ENCODE measurements around the gene UST.

The UST gene

DNA sequence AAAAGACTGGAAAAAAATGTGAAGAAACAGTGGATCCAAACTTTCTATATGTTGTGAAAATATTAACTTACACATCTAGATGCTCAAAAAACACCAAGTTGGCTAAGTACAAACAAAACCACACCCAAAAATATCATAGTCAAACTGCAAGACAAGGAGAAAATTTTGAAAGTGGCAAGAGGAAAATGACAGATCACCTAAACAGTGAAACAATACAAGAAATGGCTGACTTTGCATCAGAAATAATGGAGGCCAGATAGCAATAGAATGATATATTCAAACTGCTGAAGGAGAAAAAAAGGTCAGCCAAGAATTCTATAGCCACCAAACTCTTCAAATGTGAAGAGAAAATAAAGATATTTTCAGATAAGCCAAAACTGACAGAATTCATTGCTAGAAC lies 22.4 kb upstream of the UST start:
- Histone ChIP-seq H3K27me3 (ENCODE audit: control insufficient read depth, insufficient read depth, low read length) (no peaks in the 10 kb centered on the region), H3K36me3 (ENCODE audit: control insufficient read depth, insufficient read depth, low read length) (no peaks in the 10 kb centered on the region), H3K4me3 (ENCODE audit: low read depth, low read length) (no peak overlapping the region), H3K9ac (no peak overlapping the region), H3K9me3 (ENCODE audit: control insufficient read depth, low read length) (peaks cover 4% of the 10 kb centered on the region), H3K79me2 (no peaks in the 10 kb centered on the region), H3K4me2 (ENCODE audit: low read length) (no peak overlapping the region), H3K27ac (no peak overlapping the region), H3K4me1 (no peaks in the 10 kb centered on the region), H2AFZ (no peak overlapping the region)
- TF ChIP-seq, protein P1, sequence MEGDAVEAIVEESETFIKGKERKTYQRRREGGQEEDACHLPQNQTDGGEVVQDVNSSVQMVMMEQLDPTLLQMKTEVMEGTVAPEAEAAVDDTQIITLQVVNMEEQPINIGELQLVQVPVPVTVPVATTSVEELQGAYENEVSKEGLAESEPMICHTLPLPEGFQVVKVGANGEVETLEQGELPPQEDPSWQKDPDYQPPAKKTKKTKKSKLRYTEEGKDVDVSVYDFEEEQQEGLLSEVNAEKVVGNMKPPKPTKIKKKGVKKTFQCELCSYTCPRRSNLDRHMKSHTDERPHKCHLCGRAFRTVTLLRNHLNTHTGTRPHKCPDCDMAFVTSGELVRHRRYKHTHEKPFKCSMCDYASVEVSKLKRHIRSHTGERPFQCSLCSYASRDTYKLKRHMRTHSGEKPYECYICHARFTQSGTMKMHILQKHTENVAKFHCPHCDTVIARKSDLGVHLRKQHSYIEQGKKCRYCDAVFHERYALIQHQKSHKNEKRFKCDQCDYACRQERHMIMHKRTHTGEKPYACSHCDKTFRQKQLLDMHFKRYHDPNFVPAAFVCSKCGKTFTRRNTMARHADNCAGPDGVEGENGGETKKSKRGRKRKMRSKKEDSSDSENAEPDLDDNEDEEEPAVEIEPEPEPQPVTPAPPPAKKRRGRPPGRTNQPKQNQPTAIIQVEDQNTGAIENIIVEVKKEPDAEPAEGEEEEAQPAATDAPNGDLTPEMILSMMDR (IDR thresholded peaks at IDR 0.05), result no peak

DNA sequence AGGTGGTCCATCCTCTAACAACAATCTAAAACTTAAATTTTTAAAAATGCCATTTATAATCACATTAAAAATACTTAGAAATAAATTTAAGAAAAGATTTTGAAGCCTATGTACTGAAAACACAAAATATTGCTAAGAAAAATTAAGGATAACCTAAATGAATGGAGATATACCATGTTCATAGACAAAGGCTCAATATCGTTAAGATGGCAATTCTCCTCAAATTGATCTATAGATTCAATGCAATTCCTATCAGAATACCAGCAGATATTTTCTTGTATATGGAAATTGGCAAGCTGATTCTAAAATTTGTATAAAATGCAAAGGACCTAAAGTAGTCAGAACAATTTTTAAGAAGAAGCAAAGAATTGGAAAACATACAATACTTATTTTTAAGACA lies 19.7 kb upstream of the UST start:
- Histone ChIP-seq H3K79me2 (no peaks in the 10 kb centered on the region), H3K9me3 (ENCODE audit: control insufficient read depth, low read length) (peaks cover 4% of the 10 kb centered on the region), H3K4me1 (no peaks in the 10 kb centered on the region), H3K9ac (no peak overlapping the region), H3K4me2 (ENCODE audit: low read length) (no peak overlapping the region), H3K27ac (no peak overlapping the region), H3K36me3 (ENCODE audit: control insufficient read depth, insufficient read depth, low read length) (no peaks in the 10 kb centered on the region), H2AFZ (no peak overlapping the region), H3K4me3 (ENCODE audit: low read depth, low read length) (no peak overlapping the region), H3K27me3 (ENCODE audit: control insufficient read depth, insufficient read depth, low read length) (no peaks in the 10 kb centered on the region)
- TF ChIP-seq, protein P1 (IDR thresholded peaks at IDR 0.05), result no peak

DNA sequence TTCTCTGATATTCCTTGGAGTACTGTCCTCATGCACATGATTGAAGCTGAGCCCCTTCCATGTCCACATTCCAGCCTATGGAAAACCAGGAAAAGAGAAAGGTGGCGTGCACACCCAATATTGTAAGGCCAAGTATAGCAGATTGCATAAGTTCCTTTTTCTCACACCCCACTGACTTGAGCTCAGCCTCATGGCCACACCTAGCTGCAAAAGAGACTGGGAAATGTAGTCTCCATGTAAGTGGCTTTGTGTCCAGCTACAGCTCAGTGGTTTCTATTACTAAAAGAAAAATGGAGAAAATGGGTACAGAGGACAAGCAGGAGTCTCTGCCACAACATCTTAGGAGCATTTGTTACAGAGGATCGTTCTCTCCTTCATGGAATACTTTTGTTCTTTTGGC lies 10.8 kb upstream of the UST start:
- Histone ChIP-seq H3K36me3 (ENCODE audit: control insufficient read depth, insufficient read depth, low read length) (no peaks in the 10 kb centered on the region), H3K27ac (no peak overlapping the region), H3K4me1 (no peaks in the 10 kb centered on the region), H3K4me2 (ENCODE audit: low read length) (no peak overlapping the region), H3K9ac (no peak overlapping the region), H3K27me3 (ENCODE audit: control insufficient read depth, insufficient read depth, low read length) (no peaks in the 10 kb centered on the region), H3K79me2 (no peaks in the 10 kb centered on the region), H3K9me3 (ENCODE audit: control insufficient read depth, low read length) (no peaks in the 10 kb centered on the region), H2AFZ (no peak overlapping the region), H3K4me3 (ENCODE audit: low read depth, low read length) (no peak overlapping the region)
- TF ChIP-seq, protein P1 (IDR thresholded peaks at IDR 0.05), result no peak

DNA sequence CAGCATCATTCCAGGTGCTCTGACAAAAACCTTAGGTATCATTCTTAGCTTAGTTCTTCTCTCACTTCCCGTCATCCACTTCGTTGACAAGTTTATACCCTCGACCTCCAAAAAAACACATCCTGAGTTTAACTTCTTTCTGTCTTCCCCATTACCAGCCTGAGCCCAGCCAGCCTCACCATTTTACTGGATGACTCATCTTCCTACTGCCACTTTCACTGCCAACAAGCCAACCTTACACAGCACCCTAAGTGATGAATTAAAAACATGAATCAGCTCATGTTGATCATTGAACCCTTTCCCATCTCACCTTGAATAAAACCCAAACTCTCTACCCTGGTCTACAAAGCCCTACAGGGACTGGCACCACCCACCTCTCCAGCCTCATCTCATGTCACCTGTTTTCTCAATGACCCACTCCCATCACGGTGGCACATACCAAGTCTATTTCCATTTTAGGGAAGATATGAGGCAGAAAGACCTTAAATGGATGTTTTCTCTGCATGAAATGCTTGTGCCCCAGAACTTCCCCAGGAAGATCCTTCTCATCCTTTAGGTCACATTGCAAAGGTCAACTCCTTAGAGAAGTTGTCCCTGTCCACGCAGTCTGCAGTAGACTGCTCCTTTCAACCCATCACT lies 9.9 kb upstream of the UST start:
- Histone ChIP-seq H3K36me3 (ENCODE audit: control insufficient read depth, insufficient read depth, low read length) (no peaks in the 10 kb centered on the region), H3K9ac (no peak overlapping the region), H3K79me2 (no peaks in the 10 kb centered on the region)

More for the DNA sequence above, 9.9 kb upstream of the UST start:
- H2AFZ ChIP-seq, result no peak overlapping the region
- no peak overlapping the region for H3K4me2 ChIP-seq (ENCODE audit: low read length)
- no peak overlapping the region for H3K27ac ChIP-seq
- no peak overlapping the region for H3K4me3 ChIP-seq (ENCODE audit: low read depth, low read length)
- TF ChIP-seq, protein P1 (IDR thresholded peaks at IDR 0.05), result no peak
- H3K27me3 ChIP-seq (ENCODE audit: control insufficient read depth, insufficient read depth, low read length), result no peaks in the 10 kb centered on the region
- H3K4me1 ChIP-seq, result no peaks in the 10 kb centered on the region
- H3K9me3 ChIP-seq (ENCODE audit: control insufficient read depth, low read length), result no peaks in the 10 kb centered on the region

Measured in parathyroid adenoma (tissue), 2 donors.